ENCODE measurements around the gene FOXF1.
A peak's percentile ranks its signal among the peaks of the same experiment; 100 is the strongest.

The FOXF1 gene

GRCh38 chr16:86534779-86535615, 24.7 kb downstream of the FOXF1 start:
- DNase-seq = no peak

GRCh38 chr16:86536621-86537020, 26.3 kb downstream of the FOXF1 start:
- DNase-seq = no peak

- DNase-seq = no peak
Measured at GRCh38 chr16:86537486-86537885, 27.2 kb downstream of the FOXF1 start.

- DNase-seq = no peak
Measured at GRCh38 chr16:86538196-86538780, 28.0 kb downstream of the FOXF1 start.

- no peak for DNase-seq
Measured at GRCh38 chr16:86540894-86541293, 30.6 kb downstream of the FOXF1 start.

GRCh38 chr16:86541560-86541959, 31.2 kb downstream of the FOXF1 start:
- DNase-seq = no peak

GRCh38 chr16:86542756-86543750, 32.7 kb downstream of the FOXF1 start:
- DNase-seq = no peak

- DNase-seq = no peak
Measured at GRCh38 chr16:86545481-86545880, 35.2 kb downstream of the FOXF1 start.

- no peak for DNase-seq
Measured at GRCh38 chr16:86545954-86546637, 35.8 kb downstream of the FOXF1 start.

- no peak for DNase-seq
Measured at GRCh38 chr16:86546638-86547013, 36.3 kb downstream of the FOXF1 start.

GRCh38 chr16:86547286-86547685, 37.0 kb downstream of the FOXF1 start:
- no peak for DNase-seq

GRCh38 chr16:86549076-86549892, 39.0 kb downstream of the FOXF1 start:
- DNase-seq = no peak

GRCh38 chr16:86549893-86550190, 39.5 kb downstream of the FOXF1 start:
- no peak for DNase-seq

- no peak for DNase-seq
Measured at GRCh38 chr16:86550281-86550680, 40.0 kb downstream of the FOXF1 start.

GRCh38 chr16:86553356-86553755, 43.0 kb downstream of the FOXF1 start:
- no peak for DNase-seq

GRCh38 chr16:86554599-86554916, 44.2 kb downstream of the FOXF1 start:
- DNase-seq = no peak

GRCh38 chr16:86554917-86555703, 44.8 kb downstream of the FOXF1 start, which contains the start of gene MTHFSD:
TSS of gene MTHFSD (minus strand) at chr16:86555235. CDS start at chr16:86555184, 51 bp downstream.
- peak; percentile 87 for DNase-seq

- no peak for DNase-seq
Measured at GRCh38 chr16:86555704-86556075, 45.4 kb downstream of the FOXF1 start.

GRCh38 chr16:86556576-86556975, 46.2 kb downstream of the FOXF1 start:
- DNase-seq = no peak

- DNase-seq = no peak
Measured at GRCh38 chr16:86557587-86557986, 47.3 kb downstream of the FOXF1 start.

All from HCEC 1CT (cell line).